ENCODE results near the gene GIMAP8. TPM values are rescaled to one million over a fixed set of nuclear protein-coding genes. Genes with fewer than 3 reads are reported as not detected.

GIMAP8 gene
- total RNA-seq, 2 donors from 2014 or later = 2.5 to 6.5 TPM

GRCh38 chr7:150442811-150443210, 7.6 kb upstream of the GIMAP8 start:
- Histone ChIP-seq H3K4me3 (no peak overlapping the region), H3K36me3 (no peaks in the 10 kb centered on the region), H3K9me3 (no peaks in the 10 kb centered on the region), H3K27me3 (replicated peaks; ENCODE audit: insufficient read depth) (no peaks in the 10 kb centered on the region), H3K4me1 (replicated peaks) (no peaks in the 10 kb centered on the region), H3K27ac (no peak overlapping the region)
- intact Hi-C loops (cut with DNase I) = no loop called here
- TF ChIP-seq POLR2A (IDR thresholded peaks at IDR 0.05) (no peak), POLR2AphosphoS5 (IDR thresholded peaks at IDR 0.05) (no peak)
- TF ChIP-seq, protein P1, sequence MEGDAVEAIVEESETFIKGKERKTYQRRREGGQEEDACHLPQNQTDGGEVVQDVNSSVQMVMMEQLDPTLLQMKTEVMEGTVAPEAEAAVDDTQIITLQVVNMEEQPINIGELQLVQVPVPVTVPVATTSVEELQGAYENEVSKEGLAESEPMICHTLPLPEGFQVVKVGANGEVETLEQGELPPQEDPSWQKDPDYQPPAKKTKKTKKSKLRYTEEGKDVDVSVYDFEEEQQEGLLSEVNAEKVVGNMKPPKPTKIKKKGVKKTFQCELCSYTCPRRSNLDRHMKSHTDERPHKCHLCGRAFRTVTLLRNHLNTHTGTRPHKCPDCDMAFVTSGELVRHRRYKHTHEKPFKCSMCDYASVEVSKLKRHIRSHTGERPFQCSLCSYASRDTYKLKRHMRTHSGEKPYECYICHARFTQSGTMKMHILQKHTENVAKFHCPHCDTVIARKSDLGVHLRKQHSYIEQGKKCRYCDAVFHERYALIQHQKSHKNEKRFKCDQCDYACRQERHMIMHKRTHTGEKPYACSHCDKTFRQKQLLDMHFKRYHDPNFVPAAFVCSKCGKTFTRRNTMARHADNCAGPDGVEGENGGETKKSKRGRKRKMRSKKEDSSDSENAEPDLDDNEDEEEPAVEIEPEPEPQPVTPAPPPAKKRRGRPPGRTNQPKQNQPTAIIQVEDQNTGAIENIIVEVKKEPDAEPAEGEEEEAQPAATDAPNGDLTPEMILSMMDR (IDR thresholded peaks at IDR 0.05) = no peak
- WGBS = 97% methylated on average over 20 of the region's 20 CpGs
- no peak for DNase-seq (ENCODE audit: low spot score)

DNA sequence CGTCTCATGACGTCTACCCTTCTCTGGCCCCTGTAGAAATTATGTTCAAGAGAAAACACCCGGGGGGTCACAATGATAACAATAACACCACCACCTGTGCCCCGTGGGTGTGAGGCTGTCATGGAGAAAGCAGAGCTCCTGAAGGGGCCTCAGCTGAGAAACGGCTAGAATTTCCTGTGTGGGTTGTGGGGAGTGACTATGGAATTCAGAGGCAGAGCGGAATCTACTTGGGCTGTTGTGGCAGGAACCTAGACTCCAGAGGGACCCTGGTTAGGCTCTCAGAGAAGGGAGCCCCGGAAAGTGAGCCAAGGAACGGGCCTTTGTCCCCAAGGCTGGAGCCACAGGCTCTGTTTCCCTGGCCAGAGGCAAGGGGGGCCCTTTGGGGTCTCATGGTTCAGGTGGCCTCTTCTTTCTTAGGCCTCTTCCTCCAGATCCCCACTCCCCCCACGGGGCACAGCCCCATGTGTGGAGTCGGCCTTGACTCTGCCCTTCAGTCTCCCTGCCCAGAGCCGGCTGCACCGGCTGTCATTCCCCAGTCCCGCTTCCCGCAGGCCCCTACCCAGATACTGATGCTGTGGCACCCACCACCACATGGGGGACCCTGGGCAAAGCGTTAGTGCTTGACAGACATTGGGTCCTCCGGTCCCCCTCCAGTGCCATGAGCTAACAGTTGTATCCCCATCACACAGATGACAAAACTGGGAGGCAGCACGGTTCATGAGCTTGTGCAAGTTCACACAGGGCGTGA, 6.5 kb upstream of the GIMAP8 start:
- H3K27me3 ChIP-seq (replicated peaks; ENCODE audit: insufficient read depth) = no peaks in the 10 kb centered on the region
- 87% methylated on average over 18 of the region's 18 CpGs for WGBS
- H3K9me3 ChIP-seq = no peaks in the 10 kb centered on the region
- DNase-seq (ENCODE audit: low spot score) = no peak
- no peaks in the 10 kb centered on the region for H3K4me1 ChIP-seq (replicated peaks)
- no peaks in the 10 kb centered on the region for H3K36me3 ChIP-seq
- intact Hi-C loops (cut with DNase I) = no loop called here
- no peak overlapping the region for H3K27ac ChIP-seq
- TF ChIP-seq POLR2AphosphoS5 (IDR thresholded peaks at IDR 0.05) = no peak
- TF ChIP-seq, protein P1 (IDR thresholded peaks at IDR 0.05) = no peak
- no peak for TF ChIP-seq POLR2A (IDR thresholded peaks at IDR 0.05)
- no peak overlapping the region for H3K4me3 ChIP-seq

GRCh38 chr7:150444674-150445365, 5.6 kb upstream of the GIMAP8 start:
- no peaks in the 10 kb centered on the region for H3K9me3 ChIP-seq
- no peaks in the 10 kb centered on the region for H3K36me3 ChIP-seq
- H3K4me1 ChIP-seq (replicated peaks) = no peaks in the 10 kb centered on the region
- no peak for DNase-seq (ENCODE audit: low spot score)
- H3K27me3 ChIP-seq (replicated peaks; ENCODE audit: insufficient read depth) = no peaks in the 10 kb centered on the region
- H3K27ac ChIP-seq = no peak overlapping the region
- TF ChIP-seq POLR2AphosphoS5 (IDR thresholded peaks at IDR 0.05) (no peak), POLR2A (IDR thresholded peaks at IDR 0.05) (no peak)
- TF ChIP-seq, protein P1 (IDR thresholded peaks at IDR 0.05) = no peak
- intact Hi-C loops (cut with DNase I) = no loop called here
- 77% methylated on average over 7 of the region's 7 CpGs for WGBS
- H3K4me3 ChIP-seq = no peak overlapping the region

- intact Hi-C loops (cut with DNase I) = no loop called here
- no peaks in the 10 kb centered on the region for H3K4me1 ChIP-seq (replicated peaks)
- no peak overlapping the region for H3K4me3 ChIP-seq
- H3K9me3 ChIP-seq = no peaks in the 10 kb centered on the region
- peak overlapping the region; percentile 17 to 28 for H3K27ac ChIP-seq
- DNase-seq (ENCODE audit: low spot score) = no peak
- TF ChIP-seq POLR2A (IDR thresholded peaks at IDR 0.05) (no peak), POLR2AphosphoS5 (IDR thresholded peaks at IDR 0.05) (no peak)
- TF ChIP-seq, protein P1 (IDR thresholded peaks at IDR 0.05) = no peak
- WGBS = 74% methylated on average over 2 of the region's 2 CpGs
- H3K36me3 ChIP-seq = no peaks in the 10 kb centered on the region
- no peaks in the 10 kb centered on the region for H3K27me3 ChIP-seq (replicated peaks; ENCODE audit: insufficient read depth)
Observed at GRCh38 chr7:150446288-150446938, 4.0 kb upstream of the GIMAP8 start.
